HG03469 (cell line): ENCODE measurements around the gene ZFP57.
"Not testable (repeated sequence)": the region's sequence is repeated elsewhere in the genome, so short reads cannot be mapped to it uniquely, and the experiment has no call there.

ENCODE experiments used
- ATAC-seq: cut with Tn5 transposase; IDR thresholded peaks from one replicate; pipeline ENCODE4 v1.9.1; 2021; ENCODE audit warnings: mild to moderate bottlenecking, moderate library complexity, moderate number of reproducible peaks; ENCODE audit not compliant: unreplicated experiment

The ZFP57 gene

DNA sequence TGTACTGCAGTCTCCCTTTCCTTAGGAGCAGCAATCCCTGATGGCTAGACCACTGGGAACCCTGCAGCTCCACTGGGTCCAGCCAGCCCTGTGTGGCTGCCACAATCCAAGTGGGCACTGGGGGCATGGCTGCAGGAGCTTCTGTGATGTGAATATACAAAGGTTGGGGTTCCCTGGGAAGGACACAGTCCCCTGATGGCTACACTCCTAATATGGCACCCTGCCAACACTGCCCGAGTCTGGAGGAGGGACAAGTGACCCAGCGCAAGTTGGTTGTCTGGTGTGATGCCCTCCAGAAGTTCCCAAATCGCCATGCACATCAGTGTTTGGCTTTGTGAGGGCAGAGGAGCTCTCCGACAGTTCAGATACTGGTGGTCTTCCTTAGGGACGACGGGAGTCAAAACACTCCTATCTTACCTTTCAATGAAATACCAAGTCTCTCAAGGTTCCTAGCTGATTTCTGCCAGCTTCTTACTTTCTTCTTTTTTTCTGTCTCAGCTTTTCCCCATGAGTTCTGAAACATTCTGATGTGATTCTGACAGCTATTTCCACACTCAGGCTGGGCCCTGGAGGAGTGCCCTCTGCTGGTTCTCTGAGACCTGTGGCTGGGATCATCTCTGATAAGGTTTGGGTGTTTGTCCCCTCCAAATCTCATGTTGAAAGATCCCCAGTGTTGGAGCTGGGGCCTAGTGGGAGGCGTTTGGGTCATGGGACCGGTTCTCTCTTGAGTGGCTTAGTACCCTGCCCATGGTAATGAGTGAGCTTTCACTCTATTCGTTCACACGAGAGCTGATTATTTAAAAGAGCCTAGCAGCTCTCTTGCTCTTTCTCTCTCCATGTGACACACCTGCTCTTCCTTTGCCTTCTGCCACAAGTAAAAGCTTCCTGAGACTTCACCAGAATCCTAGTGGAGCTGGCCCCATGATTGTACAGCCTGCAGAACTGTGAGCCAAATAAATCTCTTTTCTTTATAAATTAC, 15.5 kb upstream of the ZFP57 start:
- no peak for ATAC-seq

DNA sequence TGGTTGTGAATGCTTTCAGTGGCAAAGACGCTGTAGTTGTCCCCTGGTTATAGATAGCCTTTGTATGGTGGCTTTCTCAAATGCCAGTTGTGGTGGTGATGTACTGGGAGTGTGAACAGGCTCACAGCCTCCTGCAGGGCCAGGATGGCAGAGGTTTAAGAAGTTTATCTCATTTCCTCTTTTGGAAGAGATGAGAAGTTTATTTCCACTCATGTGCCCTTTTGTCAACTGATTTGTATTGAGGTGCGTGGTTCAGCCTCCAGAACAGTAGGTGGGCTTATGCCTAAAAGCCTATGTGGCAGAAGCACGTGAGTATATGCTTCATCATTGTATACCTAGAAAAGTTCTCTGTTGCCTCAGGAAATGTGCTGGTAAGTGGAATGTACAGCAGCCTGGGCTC, 13.7 kb upstream of the ZFP57 start:
- no peak for ATAC-seq

DNA sequence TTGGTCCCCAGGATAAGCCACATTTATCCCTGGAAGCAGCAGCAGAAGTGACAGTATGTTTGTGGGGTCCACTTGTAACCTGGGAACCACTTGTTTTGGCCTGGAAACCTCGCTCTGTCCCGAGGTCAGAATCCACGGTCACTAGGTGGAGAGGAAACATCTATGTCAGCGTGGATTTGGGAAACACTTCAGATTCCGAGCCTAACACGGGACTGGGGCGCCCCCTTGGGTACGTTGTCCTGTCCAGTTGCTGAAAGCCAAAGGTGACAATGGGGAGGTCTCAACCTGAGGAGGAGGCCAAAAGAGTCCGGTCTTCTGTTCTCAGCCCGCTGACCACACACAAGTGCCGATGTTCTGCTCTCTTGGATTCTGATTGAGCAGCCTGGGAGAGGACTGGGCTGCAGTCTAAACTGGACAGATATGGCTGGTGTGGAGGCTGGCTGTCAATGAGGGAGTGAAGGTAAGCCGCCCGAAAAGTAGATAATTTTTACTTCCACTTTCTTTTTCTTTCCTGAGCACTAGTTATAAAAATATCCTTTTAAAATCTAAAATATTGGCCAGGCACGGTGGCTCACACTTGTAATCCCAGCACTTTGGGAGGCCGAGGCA, 4.9 kb upstream of the ZFP57 start:
- ATAC-seq: no peak

DNA sequence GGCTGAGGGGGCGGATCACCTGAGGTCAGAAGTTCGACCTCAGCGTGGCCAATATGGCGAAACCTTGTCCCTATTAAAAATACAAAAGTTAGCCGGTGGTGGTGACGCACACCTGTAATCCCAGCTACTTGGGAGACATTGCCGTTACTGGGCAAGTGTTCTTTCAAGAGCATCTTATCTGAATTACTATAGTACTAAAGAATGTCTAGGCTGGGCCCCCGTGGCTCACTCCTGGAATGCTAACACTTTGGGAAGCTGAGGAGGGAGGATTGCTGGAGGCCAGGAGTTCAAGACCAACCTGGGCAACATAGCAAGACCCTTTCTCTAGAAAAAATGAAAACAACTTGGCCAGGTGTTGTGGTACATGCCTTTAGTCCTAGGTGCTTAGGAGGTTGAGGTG, 859 bp upstream of the ZFP57 start:
- no peak for ATAC-seq

DNA sequence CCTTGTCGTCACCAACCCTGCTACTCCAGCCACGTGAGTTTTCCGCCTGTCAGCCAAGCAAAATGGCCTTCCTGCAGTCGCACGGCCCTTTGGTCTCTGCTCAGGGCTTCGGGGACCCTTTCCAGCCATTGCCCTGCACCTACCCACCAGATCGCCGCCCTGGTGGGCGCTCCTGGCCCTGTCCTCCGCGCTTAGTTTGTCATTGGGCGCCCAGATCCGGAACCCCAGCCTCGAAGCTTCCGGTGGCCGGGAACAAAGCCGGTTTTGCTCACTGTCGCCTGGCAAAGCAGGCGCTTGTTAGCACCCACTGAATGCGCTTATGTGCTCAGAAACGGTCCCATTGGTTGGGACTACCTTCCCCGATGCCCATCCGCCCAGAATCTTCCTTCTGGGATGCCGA, 536 bp downstream of the ZFP57 start:
- ATAC-seq: no peak

DNA sequence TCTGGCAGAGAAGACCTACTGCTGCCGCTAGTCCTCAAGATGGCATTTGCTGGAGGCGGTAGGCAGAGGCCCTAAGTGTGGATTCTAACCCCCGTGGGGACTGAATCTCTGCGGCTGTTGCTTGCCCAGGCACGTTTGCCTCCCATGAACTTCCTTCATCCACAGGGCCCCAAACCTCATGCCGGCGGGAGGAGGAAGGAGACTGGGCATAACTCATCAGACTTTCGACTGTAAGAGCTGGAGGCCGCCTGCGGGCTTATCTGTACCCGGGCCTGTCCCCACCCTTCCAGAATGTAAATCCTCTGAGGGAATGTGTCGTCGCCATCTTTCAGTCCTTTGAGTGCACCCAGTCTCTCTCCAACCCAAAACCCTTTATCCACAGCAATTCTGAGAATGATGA, 990 bp downstream of the ZFP57 start:
- no peak for ATAC-seq

DNA sequence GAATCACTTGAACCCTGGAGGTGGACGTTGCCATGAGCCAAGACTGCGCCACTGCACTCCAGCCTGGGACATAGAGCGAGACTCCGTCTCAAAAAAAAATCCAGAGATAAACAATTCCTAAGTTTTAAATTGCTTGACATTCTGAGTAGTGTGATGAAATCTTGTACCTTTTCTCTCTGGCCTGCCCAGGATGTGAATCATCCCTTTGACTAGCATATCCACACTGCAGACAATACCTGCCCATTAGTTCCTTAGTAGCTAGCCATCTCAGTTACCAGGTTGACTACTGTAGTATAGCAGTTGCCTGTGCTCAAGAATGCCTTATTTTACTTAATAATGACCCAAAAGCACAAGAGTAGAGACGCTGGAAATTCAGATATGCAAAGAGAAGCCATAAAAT, 2.8 kb downstream of the ZFP57 start:
- ATAC-seq: no peak

DNA sequence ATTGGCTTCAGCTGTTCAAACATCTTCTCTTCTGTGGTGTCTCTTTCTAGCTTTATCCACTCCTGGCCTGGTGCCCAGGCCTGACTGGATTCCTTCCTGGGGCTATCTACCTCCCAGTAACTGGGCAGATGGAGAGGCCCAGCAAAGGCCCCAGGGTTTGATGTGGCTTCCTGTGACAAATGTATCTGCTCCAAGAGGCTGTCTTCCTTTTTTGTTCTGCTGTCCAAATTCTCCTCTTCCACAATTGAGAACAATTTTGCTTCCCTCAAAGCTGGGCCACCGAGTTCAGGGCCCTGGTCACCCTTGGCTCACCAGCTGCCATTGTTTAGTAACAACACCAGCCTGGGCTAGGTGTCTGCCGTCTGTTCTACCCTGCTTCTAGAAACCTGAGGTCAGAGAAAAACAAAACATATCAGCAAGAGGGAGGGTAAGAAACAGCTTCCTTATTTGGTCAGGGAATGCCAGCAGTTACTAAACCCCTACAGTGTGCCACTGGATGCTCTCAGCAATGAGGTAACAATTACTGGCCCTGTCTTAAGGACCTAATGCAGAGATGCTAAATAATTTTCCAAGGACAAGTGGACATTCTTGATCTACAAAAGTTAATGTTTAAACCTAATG, 3.9 kb downstream of the ZFP57 start:
- ATAC-seq: no peak

DNA sequence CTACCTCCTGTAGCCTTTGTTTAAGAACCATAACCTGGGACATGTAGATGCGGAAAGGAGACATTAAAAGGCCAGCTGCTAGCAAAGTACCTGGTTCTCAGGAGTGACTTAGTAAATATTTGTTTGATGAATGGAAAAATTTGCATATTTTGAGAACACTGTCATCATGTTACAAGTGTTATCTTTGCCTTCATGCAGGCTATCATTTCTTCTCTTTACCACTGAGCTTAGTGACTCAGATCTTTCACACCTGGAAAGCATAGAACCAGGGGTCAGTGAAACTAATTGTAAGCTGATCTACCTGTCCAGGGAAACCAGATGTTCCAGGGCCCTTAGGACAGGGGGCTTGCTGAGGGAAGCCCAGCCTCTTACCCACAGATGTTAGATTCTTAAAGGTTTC, 5.4 kb downstream of the ZFP57 start:
- no peak for ATAC-seq

DNA sequence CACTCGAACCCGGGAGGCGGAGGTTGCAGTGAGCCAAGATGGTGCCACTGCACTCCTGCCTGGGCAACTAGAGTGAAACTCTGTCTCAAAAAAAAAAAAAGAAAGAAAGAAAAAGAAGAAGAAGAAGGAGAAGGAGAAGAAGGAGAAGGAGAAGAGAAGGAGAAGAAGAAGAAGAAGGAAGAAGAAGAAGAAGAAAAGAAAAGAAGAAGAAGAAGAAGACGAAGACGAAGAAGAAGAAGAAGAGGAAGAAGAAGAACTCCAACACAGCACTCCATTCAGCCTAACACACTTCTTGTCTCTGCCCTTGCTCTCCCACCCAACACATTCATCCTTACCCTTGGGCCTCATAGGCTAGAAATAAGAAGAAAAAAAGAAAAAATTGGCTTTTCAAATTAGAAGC, 6.9 kb downstream of the ZFP57 start:
- no peak for ATAC-seq

DNA sequence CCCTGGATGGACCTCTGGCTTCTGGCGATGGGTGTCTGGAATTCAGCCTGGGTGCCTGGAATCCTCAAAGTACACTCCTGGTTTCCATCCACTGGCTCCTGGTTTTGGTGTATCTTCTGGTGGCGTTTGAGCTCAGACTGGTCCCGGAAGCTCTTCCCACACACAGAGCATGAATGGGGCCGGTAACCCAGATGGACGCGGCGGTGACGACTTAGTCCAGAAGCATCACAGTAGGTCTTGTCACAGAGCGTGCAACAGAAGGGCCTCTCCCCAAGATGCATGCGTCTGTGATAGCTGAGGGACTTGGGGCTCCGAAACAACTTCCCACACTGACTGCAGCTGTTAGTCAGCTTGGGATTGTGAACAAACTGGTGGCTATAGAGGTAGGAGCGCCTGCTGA, 7.8 kb downstream of the ZFP57 start:
- no peak for ATAC-seq

DNA sequence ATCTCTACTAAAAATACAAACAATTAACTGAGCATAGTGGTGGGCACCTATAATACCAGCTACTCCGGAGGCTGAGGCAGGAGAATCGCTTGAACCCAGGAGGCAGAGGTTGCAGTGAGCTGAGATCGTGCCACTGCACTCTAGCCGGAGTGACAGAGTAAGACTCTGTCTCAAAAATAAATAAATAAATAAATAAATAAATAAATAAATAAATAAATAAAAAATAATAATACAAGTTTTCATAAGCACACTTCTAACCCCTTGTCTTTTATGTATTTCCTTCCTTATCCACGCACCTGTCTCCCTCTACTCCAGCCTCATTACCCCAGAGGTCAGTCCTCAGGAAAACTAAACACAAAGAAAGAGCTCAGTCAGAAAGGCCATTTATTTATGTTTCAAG, 8.8 kb downstream of the ZFP57 start:
- not testable (repeated sequence) for ATAC-seq

DNA sequence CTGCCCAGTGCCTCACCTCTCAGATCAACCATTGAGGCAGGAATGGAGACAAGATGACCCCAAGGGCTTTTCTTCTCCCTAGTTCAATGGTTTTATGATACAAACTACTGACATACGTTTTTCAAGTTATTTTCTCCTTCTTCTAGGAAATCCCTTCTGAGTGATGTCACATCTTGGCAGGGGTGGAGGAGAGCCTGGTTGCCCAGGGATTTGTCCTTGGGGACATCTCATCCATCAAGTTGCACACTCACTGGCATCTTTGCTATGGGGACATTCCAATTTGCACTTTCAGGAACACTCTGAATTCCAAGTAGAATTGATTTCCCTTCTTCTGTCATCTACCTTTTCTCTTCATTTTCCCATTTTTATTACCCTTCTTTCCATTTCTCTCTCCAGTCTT, 9.9 kb downstream of the ZFP57 start:
- no peak for ATAC-seq

DNA sequence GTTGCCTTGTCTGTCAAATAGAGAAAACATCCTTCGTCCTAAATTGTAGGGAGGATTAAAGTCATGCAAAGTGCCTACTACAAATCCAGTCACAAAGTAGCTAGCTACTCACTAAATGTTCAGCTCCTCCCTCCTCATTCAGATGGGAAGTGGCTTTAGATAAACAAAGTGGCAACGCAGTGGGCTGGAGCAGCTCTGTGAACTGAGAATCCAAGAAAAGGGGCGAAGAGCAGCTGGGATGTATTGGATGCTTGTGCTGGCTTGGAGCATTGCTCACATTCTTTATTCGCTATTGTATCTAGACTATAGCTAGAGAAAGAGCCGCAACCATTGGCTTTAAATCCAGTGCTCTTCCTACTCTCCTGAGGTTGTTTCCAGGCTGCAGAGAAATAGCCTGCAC, 13.8 kb downstream of the ZFP57 start:
- ATAC-seq: no peak

DNA sequence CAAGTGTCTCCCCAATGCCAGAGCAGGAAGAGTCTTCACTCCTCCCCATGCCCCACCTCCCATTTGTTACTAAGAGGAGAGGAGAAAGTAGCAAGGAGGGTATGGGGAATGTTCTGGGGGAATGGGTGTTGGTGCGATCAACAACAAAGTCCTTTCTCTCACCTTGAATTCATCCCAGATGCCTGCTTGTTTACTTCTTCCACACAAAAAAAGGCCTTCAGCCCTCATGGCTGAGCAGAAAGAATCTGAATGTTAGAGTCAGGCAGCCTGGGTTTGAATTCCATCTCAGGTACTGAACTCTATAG, 14.2 kb downstream of the ZFP57 start:
- no peak for ATAC-seq

DNA sequence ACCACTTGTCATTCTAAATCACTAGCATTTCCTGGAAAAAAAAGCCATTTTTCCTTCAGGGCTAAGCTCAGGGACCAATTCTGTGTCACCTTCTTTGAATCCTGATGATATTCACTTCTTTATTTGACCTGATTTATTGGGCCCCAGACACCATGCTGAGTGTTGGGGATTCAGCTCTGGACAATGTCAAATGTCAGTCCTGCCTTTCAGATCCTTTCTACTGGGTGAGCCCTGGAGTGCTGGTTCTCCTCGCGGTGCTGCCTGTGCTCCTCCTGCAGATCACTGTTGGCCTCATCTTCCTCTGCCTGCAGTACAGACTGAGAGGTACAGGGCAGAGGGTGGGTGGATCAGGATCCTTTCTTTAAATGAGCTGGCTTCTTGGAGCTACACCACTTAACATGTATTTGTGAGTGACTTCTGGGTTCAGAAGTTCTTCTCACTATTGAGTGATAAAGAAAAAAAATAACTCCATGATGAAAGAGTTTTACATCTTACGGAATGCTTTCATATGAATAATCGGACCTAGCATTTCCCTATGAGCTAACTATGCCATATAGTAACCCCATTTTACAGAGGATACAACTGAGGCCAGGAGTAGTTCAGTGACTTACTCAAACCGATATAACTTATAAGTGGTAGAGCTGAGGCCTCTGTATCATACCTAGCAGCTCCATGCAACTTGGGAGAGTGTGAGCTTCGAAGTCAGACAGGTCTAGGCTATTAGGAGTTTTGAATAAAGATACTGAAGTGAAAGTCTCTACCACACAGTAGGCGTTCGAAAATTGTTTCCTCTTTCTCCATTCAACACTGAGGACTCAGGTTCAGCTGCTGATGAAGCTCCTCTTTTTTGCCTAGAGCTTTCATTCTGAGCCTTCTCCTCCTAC, 14.8 kb downstream of the ZFP57 start:
- no peak for ATAC-seq

DNA sequence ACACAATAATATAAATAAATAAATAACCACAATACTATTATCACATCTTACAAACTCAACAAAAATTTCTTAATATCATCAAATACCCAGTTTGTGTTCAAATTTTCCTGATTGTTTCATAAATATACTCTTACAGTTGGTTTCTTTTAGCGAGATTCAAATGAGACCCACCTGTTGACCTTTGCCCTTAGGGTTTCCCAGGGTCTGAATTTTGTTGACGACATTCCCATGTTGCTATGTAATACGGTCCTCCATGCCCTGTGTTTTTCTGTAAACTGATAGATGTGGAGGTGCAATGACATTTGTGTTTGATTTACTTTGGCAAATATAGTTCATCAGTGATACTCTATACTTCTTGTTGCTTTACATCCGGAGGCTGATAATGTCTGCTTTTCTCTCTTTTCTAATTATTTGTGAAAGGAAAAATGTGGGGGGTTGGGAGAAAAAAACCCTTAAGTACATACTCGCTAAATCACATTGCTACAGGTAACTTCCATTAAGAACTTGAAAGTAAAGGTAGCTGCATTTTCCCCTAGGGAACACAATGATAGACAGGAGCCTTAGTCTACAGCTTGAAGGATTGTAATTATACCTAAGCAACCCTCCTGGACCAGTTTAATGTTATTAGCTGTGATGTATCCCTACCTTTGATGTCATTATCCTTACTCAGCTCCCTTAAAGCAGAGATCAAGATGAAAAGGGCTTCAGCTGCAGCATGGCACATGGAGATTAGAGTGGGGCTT, 17.5 kb downstream of the ZFP57 start:
- no peak for ATAC-seq

DNA sequence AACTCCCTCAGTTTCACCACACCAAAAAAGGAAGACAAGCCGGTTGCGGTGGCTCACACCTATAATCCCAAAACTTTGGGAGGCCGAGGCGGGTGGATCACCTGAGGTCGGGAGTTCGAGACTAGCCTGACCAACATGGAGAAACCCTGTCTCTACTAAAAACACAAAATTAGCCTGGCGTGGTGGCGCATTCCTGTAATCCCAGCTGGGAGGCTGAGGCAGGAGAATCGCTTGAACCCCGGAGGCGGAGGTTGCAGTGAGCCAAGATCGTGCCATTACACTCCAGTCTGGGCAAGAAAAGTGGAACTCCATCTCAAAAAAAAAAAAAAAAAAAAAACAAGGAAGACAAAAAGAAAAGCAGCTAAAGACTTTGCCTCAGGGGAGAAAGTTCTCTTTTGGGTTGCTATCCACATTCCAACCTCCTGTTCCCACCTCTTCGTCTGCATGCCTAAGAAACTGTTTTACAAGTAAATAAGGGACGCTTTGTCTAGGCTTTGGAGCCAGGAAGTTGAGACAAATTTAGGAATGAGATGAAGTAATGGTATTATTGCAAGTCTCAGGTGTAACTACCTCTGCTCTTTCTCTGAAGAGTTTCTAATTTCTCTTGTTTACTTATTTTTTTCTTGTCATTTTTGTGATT, 19.3 kb downstream of the ZFP57 start:
- ATAC-seq: not testable (repeated sequence)

DNA sequence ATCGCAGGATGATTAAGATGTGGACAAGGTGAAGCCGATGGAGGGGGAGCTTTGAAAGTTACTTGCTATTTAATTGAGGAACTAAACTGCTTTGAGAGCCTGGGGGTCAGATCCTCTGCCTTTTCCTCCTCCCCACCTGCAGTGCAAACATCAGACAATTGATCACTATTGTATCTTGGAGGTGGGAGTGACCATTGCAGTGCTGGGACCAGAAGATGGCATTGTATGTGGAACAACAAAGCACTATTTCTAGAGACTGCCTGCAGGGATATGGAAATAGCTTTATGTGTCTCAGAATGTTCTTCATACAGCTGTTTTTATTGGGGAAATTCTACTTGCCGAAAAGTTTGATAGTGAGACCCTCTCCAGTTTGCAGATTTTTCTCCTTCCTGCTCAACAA, 19.9 kb downstream of the ZFP57 start:
- ATAC-seq: no peak

DNA sequence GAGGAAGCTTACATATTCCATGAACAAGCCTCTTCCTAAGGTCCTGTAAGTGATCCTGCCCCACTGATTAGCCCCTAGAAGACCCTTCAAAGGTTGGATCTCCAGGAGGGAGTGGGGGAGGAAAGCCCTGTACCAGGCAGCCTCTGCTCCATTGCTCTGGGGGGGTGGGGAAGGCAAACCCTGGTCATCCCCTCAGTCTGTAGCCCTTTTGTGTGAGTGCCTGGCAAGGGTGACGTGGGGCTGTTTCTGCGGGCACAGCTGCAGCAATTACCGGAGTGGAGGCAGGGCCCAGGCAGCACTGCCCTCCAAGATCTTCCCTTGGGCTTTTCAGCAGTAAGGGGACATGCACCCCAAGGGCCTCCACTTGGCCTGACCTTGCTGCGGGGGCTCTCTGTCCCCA, 24.2 kb downstream of the ZFP57 start, which contains the start of gene MOG:
Gene MOG (plus strand): TSS at position 295 of the 400 bp plus-strand sequence. CDS start 118 bp downstream, outside the sequence.
- no peak for ATAC-seq
